Mammary epithelial cell (primary cell): ENCODE results near the gene LYVE1.

Experiments used
- CTCF ChIP-seq, 2 donors: IDR thresholded peaks in 1 of 2; conservative IDR thresholded peaks in 1 of 2; 2 replicates each; pipeline ENCODE4 v1.5.1; 2011 to 2012; ENCODE audit warnings: inconsistent platforms in 2 of 2, low read length in 2 of 2, mild to moderate bottlenecking in 2 of 2, control low read depth in 1 of 2, low read depth in 1 of 2; ENCODE audit not compliant: insufficient read depth in 1 of 2; ENCODE audit errors: extremely low read depth in 1 of 2
- EZH2 ChIP-seq: IDR thresholded peaks from 2 replicates; pipeline ENCODE4 v1.6.1; 2012; ENCODE audit warnings: low read length, inconsistent platforms, borderline replicate concordance

GRCh38 chr11:10605941-10606381 lies 37.5 kb upstream of the LYVE1 start:
- no peak for TF ChIP-seq CTCF (conservative IDR thresholded peaks at IDR 0.05 in 1 of 2, IDR thresholded peaks at IDR 0.05 in 1 of 2; ENCODE audit: extremely low read depth in 1 of 2, insufficient read depth in 1 of 2, low read depth in 1 of 2, low read length in 2 of 2)
- no peak for TF ChIP-seq EZH2
